Ectodermal cell (in vitro differentiated cells): ENCODE measurements around the gene HMCN2.

ENCODE experiments used
- H3K27ac ChIP-seq: 2 replicates; pipeline ENCODE4 v1.7.0; 2013; ENCODE audit warnings: mild to moderate bottlenecking, low read depth, low read length; ENCODE audit not compliant: insufficient read depth, poor library complexity, severe bottlenecking
- H3K27me3 ChIP-seq: 2 replicates; pipeline ENCODE4 v1.7.0; 2013; ENCODE audit warnings: mild to moderate bottlenecking, low read length; ENCODE audit not compliant: insufficient read depth, control insufficient read depth, poor library complexity, severe bottlenecking
- H3K36me3 ChIP-seq: one replicate; pipeline ENCODE4 v1.7.0; 2013; ENCODE audit warnings: low read length; ENCODE audit not compliant: control insufficient read depth, insufficient read depth
- H3K4me1 ChIP-seq: one replicate; pipeline ENCODE4 v1.7.0; 2013; ENCODE audit warnings: low read length; ENCODE audit not compliant: control insufficient read depth, insufficient read depth
- H3K4me3 ChIP-seq: 2 replicates; pipeline ENCODE4 v1.7.0; 2013; ENCODE audit warnings: low read depth, low read length, control low read depth; ENCODE audit not compliant: insufficient read depth
- H3K9me3 ChIP-seq: 2 replicates; pipeline ENCODE4 v1.7.0; 2013; ENCODE audit warnings: mild to moderate bottlenecking, low read length, moderate library complexity; ENCODE audit not compliant: control insufficient read depth
- WGBS, 2 experiments: methylation state at CpG; one replicate each; pipeline ENCODE4 v1.1.7; 2013; ENCODE audit warnings: missing lambda C conversion rate in 2 of 2; 5-methylcytosine and 5-hydroxymethylcytosine counted together

Gene HMCN2

DNA sequence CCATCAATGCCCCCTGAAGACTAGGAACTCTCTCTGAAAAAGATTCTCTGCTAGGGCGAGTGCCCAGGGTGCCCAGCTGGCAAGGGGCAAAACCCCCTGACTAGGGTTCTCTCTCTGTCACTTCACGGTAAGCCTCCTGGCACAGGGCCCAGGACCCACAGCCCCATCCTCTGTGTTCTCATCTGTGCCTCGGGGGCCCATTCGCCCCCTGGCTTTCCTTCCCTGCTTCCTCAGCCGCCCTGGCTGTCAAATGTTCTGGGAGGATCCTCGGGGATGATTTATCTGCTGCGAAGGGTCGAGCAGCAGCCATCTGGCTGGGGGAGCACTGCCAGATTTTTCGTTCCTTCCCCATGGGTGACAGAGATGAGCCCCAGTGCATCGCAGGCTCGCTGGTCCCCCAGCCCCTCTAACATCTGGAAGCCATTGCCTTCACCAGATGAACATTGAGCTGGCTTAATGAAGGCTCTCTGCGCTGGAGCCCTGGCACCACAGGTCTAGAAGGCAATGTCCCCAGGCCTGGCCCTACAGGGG lies 24.2 kb downstream of the HMCN2 start:
- Histone ChIP-seq H3K36me3 (no peaks in the 10 kb centered on the region), H3K27ac (no peak overlapping the region), H3K9me3 (no peaks in the 10 kb centered on the region), H3K4me3 (no peak overlapping the region), H3K4me1 (no peaks in the 10 kb centered on the region), H3K27me3 (no peaks in the 10 kb centered on the region)
- WGBS, 2 experiments, result 90 to 93% methylated on average over 12 of the region's 12 CpGs

DNA sequence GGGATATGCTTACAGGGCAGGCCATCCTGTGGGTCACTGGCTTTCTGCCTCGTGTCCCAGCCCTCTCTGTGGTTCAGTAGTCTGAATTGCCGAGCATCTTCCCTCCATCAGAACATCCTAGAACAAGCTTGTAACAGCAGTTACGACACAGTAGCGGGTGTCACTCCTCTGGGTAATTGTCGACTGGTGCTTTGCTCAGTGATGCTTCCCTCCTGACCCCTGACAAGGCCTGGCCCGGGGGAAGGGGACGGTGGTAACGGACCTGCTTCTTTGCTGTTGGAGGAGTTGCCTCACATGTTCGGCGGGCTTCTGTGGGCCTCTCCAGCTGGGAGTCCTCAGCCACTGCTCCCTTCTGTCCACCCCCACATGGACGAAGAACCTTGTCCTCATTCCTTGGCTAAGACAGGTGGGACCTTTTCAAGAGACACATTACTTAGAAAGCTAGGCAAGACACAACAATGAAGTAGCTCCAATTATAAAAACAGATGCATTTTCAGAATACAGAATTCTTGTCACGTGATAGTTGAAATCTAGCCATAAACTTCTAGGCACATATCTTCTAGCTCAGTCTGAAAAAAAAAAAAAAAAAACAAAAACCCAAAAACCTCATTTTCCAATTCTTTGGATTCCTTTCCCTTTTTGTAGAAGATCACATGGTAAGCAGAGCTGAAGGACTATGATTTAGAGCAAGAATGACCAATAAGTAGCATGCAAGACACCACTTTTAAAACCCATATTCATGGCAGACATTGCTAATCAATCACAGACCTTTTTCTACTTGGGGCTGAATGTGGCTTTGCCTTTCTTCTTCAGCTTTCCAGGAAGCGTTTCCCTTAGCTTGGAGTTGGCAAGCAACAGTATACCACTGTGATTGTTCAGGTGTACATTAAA lies 25.0 kb downstream of the HMCN2 start:
- H3K27me3 ChIP-seq, result no peaks in the 10 kb centered on the region
- H3K4me1 ChIP-seq, result no peaks in the 10 kb centered on the region
- H3K36me3 ChIP-seq, result no peaks in the 10 kb centered on the region
- WGBS, 2 experiments, result 93% methylated on average over 13 of the region's 13 CpGs
- H3K4me3 ChIP-seq, result no peak overlapping the region
- no peaks in the 10 kb centered on the region for H3K9me3 ChIP-seq
- no peak overlapping the region for H3K27ac ChIP-seq

DNA sequence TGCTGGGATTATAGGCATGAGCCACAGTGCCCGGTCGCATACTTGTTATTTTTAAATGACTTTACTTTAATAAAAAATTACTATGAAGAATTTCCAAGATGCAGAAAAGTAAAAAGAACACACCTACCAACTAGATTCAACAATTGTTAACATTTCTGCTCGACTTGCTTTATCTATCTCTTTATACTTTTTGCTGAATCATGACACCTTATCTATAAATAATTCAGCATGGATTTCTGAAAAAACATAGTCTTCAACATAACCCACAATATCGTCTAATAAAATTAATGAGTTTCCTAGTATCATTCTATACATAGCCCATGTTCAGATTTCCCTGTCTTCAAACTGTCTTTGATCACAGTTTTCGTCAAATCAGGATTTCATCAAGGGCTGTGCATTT lies 25.9 kb downstream of the HMCN2 start:
- WGBS, 2 experiments, result 96 to 98% methylated on average over 3 to 5 of the region's 5 CpGs
- no peak overlapping the region for H3K27ac ChIP-seq
- no peaks in the 10 kb centered on the region for H3K27me3 ChIP-seq
- H3K4me1 ChIP-seq, result no peaks in the 10 kb centered on the region
- no peaks in the 10 kb centered on the region for H3K36me3 ChIP-seq
- H3K4me3 ChIP-seq, result no peak overlapping the region
- no peaks in the 10 kb centered on the region for H3K9me3 ChIP-seq

DNA sequence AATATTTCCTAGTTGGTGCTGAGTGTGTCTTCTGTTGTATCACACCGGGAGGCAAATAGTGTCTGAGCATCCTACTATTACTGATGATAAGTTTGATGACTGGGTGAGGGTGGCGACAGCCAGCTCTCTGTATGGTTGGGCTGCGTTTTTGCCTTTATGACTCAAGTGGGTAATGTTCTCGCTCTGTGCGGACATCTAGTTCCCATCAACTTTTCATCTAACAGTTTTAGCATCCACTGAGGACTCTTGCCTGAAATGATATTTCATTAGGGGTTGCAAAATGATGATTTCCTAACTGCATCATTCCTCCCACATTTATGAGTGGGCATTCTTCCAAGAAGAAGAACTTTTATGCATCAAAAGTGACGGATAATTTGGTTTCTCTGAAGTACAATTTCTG lies 26.5 kb downstream of the HMCN2 start:
- WGBS, 2 experiments, result 93 to 94% methylated on average over 6 of the region's 6 CpGs
- Histone ChIP-seq H3K27ac (no peak overlapping the region), H3K27me3 (no peaks in the 10 kb centered on the region), H3K9me3 (no peaks in the 10 kb centered on the region), H3K36me3 (no peaks in the 10 kb centered on the region), H3K4me1 (peaks cover 2% of the 10 kb centered on the region), H3K4me3 (no peak overlapping the region)

DNA sequence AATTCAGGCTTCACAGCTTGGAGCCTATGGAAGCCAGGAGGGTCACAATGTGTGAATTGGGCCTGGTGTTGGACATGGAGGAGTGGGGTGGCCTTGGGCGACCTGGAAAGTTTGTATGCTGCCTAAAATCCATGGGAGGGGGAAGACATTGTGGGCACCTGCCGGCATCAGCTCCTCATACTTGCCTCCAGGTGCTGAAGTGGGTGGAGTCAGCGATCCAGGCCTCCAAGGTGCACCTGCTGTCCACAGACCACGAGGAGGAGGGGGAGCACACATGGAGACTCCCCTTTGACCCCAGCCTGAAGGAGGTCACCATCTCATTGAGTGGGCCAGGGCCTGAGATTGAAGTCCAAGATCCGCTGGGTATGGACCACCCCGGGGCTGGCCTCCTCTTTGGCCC lies 29.1 kb downstream of the HMCN2 start:
- Histone ChIP-seq H3K4me1 (peaks cover 2% of the 10 kb centered on the region), H3K4me3 (no peak overlapping the region), H3K9me3 (no peaks in the 10 kb centered on the region), H3K36me3 (no peaks in the 10 kb centered on the region), H3K27ac (no peak overlapping the region), H3K27me3 (no peaks in the 10 kb centered on the region)
- 75 to 76% methylated on average over 6 of the region's 6 CpGs for WGBS, 2 experiments

DNA sequence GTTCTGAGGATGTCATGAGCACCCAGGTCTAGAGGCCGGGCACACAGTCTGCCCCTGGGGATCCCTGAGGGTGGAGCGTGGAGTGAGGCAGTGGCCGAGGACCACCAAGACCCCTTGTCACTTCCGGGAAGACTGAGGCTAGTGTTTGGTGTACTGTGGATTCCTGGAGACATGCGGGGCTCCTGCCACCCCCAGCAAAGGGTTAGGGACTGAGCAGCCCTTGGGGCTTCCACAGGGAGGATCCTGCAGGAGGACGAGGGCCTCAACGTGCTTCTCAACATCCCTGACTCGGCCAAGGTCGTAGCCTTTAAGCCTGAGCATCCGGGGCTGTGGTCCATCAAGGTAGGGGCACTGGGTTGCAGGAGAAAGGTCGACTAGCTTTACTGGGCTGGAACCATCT lies 29.9 kb downstream of the HMCN2 start:
- H3K27me3 ChIP-seq, result no peaks in the 10 kb centered on the region
- H3K4me1 ChIP-seq, result peaks cover 2% of the 10 kb centered on the region
- WGBS, 2 experiments, result 78% methylated on average over 11 of the region's 11 CpGs
- H3K4me3 ChIP-seq, result no peak overlapping the region
- H3K27ac ChIP-seq, result no peak overlapping the region
- no peaks in the 10 kb centered on the region for H3K9me3 ChIP-seq
- H3K36me3 ChIP-seq, result no peaks in the 10 kb centered on the region

DNA sequence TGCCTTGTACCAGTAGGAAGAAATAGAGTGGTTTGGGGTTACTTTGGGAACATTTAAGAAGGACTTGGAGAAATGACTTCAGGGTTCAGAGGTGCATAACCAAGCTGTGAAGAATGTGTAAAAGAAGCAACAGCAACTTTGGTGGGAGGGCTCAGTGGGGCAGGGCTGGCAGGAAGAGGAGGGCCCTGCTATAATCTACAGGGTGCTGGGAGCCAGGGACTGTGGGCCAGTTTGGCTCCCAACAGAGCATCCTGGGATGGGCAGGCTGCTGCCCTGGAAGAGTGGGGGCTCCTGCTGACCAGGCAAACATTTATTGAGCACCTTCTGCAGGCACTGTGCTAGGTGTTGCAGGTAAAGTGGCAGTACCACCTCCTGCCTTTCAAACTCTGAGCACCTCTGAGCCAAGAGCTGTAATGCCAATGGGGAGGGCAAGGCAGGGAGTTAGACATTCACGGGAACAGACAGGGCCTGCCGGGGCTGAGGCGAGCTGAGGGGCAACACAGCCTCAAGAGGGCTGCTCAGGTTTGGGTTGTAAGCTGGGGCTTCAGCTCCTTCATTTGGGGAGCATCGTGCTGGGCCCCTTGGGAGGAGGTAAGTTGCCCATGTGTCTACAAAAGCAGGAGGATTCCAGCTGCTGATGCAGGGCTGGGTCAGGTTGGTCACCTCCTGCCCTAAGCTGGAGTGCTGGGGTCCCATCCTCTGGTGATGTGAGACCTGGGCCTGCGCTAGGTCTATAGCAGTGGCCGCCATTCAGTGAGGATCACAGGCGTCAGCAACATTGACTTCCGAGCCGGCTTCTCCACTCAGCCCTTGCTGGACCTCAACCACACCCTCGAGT lies 30.6 kb downstream of the HMCN2 start:
- H3K27me3 ChIP-seq, result no peaks in the 10 kb centered on the region
- H3K27ac ChIP-seq, result no peak overlapping the region
- H3K36me3 ChIP-seq, result no peaks in the 10 kb centered on the region
- 84 to 89% methylated on average over 10 of the region's 10 CpGs for WGBS, 2 experiments
- peaks cover 2% of the 10 kb centered on the region for H3K4me1 ChIP-seq
- H3K9me3 ChIP-seq, result no peaks in the 10 kb centered on the region
- no peak overlapping the region for H3K4me3 ChIP-seq

DNA sequence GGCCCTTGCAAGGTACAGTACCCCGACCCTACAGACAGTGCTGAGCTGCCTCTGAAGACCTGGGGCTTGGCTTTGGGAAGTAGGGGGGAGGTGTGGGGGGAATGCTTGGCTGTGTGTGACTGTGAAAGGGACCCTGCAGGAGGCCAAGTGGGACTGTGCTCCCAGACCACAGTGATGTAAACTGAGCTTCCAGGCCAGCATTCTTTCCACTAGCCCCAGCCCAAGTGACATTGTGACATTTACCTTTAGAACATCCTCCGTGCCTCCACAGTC lies 31.2 kb downstream of the HMCN2 start:
- peaks cover 2% of the 10 kb centered on the region for H3K4me1 ChIP-seq
- H3K27me3 ChIP-seq, result no peaks in the 10 kb centered on the region
- H3K4me3 ChIP-seq, result no peak overlapping the region
- H3K36me3 ChIP-seq, result no peaks in the 10 kb centered on the region
- H3K9me3 ChIP-seq, result no peaks in the 10 kb centered on the region
- WGBS, 2 experiments, result 52 to 71% methylated on average over 2 of the region's 2 CpGs
- H3K27ac ChIP-seq, result no peak overlapping the region

DNA sequence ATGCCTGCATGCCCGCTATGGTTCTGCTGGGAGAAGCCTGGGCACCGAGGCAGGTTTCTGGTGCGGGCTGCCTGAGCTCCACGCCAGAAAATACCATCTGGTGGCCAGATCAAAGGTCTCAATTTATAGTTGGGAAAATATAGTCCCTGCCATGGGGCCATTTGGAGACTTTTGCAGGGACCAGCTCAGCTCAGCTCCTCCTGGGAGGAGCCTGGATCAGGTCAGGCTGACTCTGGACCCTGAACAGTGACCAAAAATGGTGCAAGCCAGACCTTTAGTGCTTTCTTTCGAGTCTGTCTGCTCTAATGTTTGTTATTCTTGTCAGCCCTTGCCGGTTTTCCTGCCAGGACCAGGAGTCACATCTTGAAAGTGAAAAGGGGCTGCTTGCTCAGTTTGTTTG lies 31.8 kb downstream of the HMCN2 start:
- Histone ChIP-seq H3K4me3 (no peak overlapping the region), H3K9me3 (no peaks in the 10 kb centered on the region), H3K27me3 (no peaks in the 10 kb centered on the region), H3K27ac (no peak overlapping the region), H3K4me1 (peaks cover 2% of the 10 kb centered on the region), H3K36me3 (no peaks in the 10 kb centered on the region)
- WGBS, 2 experiments, result 87 to 92% methylated on average over 6 of the region's 6 CpGs

DNA sequence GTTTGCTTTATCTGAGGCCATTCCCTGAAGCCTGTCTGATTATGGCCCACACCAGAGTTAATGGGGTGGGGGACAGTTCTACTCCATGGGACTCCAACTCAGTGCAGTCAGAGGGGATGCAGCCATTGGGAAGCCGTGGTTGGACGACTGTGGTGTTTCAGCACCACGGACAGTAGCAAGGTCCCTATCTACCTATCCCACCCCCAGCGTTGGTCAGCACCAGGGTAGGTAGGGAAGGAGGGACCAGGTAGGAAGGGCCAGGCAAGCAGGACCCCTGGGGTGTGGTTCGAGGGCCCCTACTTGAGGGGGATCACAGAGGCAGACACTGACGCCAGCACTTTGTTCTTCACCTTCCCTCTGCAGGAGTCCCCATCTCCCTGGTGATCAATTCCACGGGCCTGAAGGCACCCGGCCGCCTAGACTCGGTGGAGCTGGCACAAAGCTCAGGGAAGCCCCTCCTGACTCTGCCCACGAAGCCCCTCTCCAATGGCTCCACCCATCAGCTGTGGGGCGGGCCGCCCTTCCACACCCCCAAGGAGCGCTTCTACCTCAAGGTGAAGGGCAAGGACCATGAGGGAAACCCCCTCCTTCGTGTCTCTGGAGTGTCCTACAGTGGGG lies 33.2 kb downstream of the HMCN2 start:
- no peaks in the 10 kb centered on the region for H3K27me3 ChIP-seq
- 73% methylated on average over 15 of the region's 15 CpGs for WGBS, 2 experiments
- H3K4me3 ChIP-seq, result no peak overlapping the region

More for the DNA sequence above, 33.2 kb downstream of the HMCN2 start:
- H3K9me3 ChIP-seq, result no peaks in the 10 kb centered on the region
- peaks cover 2% of the 10 kb centered on the region for H3K4me1 ChIP-seq
- no peaks in the 10 kb centered on the region for H3K36me3 ChIP-seq
- no peak overlapping the region for H3K27ac ChIP-seq
